RWPE1 (cell line): ENCODE data around the gene CC2D1A.

Experiments
- CTCF ChIA-PET: fragments of 350-600 bp; sonication (Branson Sonifier 250); formaldehyde crosslinking; extraction: SDS; loops from one replicate; lab custom pipeline; 2021; lab: Yijun Ruan, JAX
- POLR2A ChIA-PET: fragments of 400-600 bp; formaldehyde crosslinking; extraction: SDS; loops from one replicate; lab custom pipeline; 2020; ENCODE audit warnings: antibody characterized with exemption; ENCODE audit not compliant: low non-redundant PET; lab: Yijun Ruan, JAX
- DNase-seq: peaks from one replicate; pipeline ENCODE4 v3.0.0; 2012; ENCODE audit warnings: low spot score
- H3K27ac ChIP-seq: fragments of 450-650 bp; 2 replicates; pipeline ENCODE4 v1.5.1; 2017
- TF ChIP-seq, protein P1 (sequence below): fragments of 450-650 bp; conservative IDR thresholded peaks from 2 replicates; pipeline ENCODE4 v1.5.1; 2017; ENCODE audit warnings: low read depth, mild to moderate bottlenecking

CC2D1A gene

DNA sequence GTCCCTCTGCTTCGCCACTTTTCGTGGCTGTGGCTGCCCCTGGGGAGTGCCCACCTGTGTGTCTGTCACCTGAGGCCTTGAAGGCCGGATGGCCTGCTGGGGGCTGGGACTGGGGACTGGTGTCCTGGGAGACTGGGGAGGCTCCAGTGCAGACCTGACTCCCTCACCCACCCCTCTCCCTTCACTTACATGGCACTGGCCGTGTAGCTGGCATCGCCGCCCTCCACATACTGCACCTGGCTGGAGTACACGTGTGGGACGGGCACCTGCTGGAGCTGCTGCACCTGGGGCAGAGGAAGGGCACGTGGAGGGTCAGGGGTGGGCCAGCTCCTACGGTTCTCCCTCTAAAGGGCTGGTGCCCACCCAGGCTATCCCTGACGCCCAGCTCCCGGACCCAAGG lies 71.8 kb downstream of the CC2D1A start:
- TF ChIP-seq, protein P1, sequence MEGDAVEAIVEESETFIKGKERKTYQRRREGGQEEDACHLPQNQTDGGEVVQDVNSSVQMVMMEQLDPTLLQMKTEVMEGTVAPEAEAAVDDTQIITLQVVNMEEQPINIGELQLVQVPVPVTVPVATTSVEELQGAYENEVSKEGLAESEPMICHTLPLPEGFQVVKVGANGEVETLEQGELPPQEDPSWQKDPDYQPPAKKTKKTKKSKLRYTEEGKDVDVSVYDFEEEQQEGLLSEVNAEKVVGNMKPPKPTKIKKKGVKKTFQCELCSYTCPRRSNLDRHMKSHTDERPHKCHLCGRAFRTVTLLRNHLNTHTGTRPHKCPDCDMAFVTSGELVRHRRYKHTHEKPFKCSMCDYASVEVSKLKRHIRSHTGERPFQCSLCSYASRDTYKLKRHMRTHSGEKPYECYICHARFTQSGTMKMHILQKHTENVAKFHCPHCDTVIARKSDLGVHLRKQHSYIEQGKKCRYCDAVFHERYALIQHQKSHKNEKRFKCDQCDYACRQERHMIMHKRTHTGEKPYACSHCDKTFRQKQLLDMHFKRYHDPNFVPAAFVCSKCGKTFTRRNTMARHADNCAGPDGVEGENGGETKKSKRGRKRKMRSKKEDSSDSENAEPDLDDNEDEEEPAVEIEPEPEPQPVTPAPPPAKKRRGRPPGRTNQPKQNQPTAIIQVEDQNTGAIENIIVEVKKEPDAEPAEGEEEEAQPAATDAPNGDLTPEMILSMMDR = no peak
- ChIA-PET CTCF (interaction anchor here (0.6 to 0.8 kb wide), 2 partner anchors 23 to 45 kb away, joined by 3 to 6 read pairs; no protein-coding TSS in a partner anchor), POLR2A (no interaction called here)
- no peak for DNase-seq
- peak overlapping the region; percentile 75 for H3K27ac ChIP-seq

DNA sequence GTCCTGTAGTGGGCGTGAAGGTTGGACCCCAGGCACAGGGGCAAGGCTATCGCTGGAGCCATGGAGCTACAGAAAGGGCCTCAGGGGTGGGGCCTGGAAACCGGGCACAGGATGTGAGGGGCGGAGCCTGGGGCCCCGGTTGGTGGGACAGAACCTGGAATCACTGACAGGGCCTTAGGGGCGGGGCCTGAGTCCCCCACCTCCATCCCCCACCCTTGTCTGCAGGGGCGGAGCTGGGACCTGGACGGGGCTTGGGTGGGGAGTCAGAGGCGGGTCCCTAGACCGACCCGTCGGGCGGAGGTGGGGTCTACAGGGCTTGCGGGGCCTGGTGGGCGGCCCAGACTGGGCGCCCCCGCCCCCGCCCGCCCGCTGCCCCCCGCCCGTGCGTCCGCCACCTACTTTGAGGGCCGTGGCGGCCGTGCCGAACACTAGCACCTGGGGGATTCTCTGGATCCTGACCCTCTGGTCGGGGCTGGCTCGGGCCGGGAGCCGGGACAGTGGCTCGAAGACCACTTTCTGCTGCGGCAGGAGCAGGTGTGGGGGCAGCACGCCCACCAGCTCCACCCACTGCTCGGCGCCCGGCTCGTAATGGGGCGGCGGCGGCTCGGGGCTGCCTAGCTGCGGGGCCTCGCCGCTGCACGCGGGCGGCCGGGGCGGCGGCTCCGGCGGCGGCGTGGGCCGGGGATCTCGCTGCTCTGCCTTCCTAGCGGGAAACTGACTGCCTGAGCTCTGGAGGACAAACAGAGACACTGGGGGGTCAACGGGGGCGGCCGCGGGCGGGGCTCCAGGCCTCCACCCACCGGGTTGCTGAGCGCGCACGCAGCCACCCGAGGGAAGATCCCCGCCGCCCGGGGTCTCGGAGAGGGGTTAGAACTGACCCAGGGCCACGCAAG lies 72.6 kb downstream of the CC2D1A start:
- ChIA-PET CTCF (interaction anchor here (0.6 kb wide), 1 partner anchor 44 kb away, joined by 6 read pairs; no protein-coding TSS in a partner anchor), POLR2A (no interaction called here)
- DNase-seq = peak; percentile 57
- peak overlapping the region; percentile 75 for H3K27ac ChIP-seq
- TF ChIP-seq, protein P1 = no peak

GRCh38 chr19:13979244-13979615 lies 73.2 kb downstream of the CC2D1A start:
- H3K27ac ChIP-seq = peak overlapping the region; percentile 75
- CTCF ChIA-PET = no interaction called here
- POLR2A ChIA-PET = no interaction called here

GRCh38 chr19:13979686-13980085 lies 73.7 kb downstream of the CC2D1A start:
- ChIA-PET POLR2A (no interaction called here), CTCF (no interaction called here)
- peak overlapping the region; percentile 75 for H3K27ac ChIP-seq
- no peak for DNase-seq
- TF ChIP-seq, protein P1 = no peak

More at GRCh38 chr19:13979244-13979615, 73.2 kb downstream of the CC2D1A start:
- DNase-seq = no peak
- TF ChIP-seq, protein P1 = no peak

GRCh38 chr19:13980340-13980739 lies 74.3 kb downstream of the CC2D1A start:
- ChIA-PET CTCF (no interaction called here), POLR2A (no interaction called here)
- TF ChIP-seq, protein P1 = no peak
- H3K27ac ChIP-seq = no peak overlapping the region
- no peak for DNase-seq
